ENCODE data around the gene ADAM33.

ADAM33 gene

GRCh38 chr20:3686421-3686820 lies 4.6 kb upstream of the ADAM33 start:
- no peak for DNase-seq (ENCODE audit: low read depth)

- no peak for DNase-seq (ENCODE audit: low read depth)
Observed at GRCh38 chr20:3685341-3685740, 3.5 kb upstream of the ADAM33 start.

GRCh38 chr20:3681352-3681930 lies 369 bp downstream of the ADAM33 start:
- no peak for DNase-seq (ENCODE audit: low read depth)

GRCh38 chr20:3680701-3681351 lies 984 bp downstream of the ADAM33 start:
- no peak for DNase-seq (ENCODE audit: low read depth)

- no peak for DNase-seq (ENCODE audit: low read depth)
Observed at GRCh38 chr20:3679749-3680700, 1.8 kb downstream of the ADAM33 start.

GRCh38 chr20:3678856-3679720 lies 2.7 kb downstream of the ADAM33 start:
- DNase-seq (ENCODE audit: low read depth), result no peak

GRCh38 chr20:3678198-3678597 lies 3.6 kb downstream of the ADAM33 start:
- DNase-seq (ENCODE audit: low read depth), result no peak

GRCh38 chr20:3677733-3678132 lies 4.1 kb downstream of the ADAM33 start:
- no peak for DNase-seq (ENCODE audit: low read depth)

- DNase-seq (ENCODE audit: low read depth), result no peak
Observed at GRCh38 chr20:3674995-3675900, 6.6 kb downstream of the ADAM33 start.

GRCh38 chr20:3674447-3674846 lies 7.4 kb downstream of the ADAM33 start:
- no peak for DNase-seq (ENCODE audit: low read depth)

GRCh38 chr20:3673221-3674070 lies 8.4 kb downstream of the ADAM33 start:
- no peak for DNase-seq (ENCODE audit: low read depth)

- no peak for DNase-seq (ENCODE audit: low read depth)
Observed at GRCh38 chr20:3672547-3673171, 9.2 kb downstream of the ADAM33 start.

- DNase-seq (ENCODE audit: low read depth), result no peak
Observed at GRCh38 chr20:3671986-3672546, 9.7 kb downstream of the ADAM33 start.

- no peak for DNase-seq (ENCODE audit: low read depth)
Observed at GRCh38 chr20:3670945-3671344, 10.9 kb downstream of the ADAM33 start.

GRCh38 chr20:3670511-3670910 lies 11.3 kb downstream of the ADAM33 start:
- DNase-seq (ENCODE audit: low read depth), result no peak

GRCh38 chr20:3669710-3670367 lies 12.0 kb downstream of the ADAM33 start:
- no peak for DNase-seq (ENCODE audit: low read depth)

GRCh38 chr20:3667434-3668037 lies 14.3 kb downstream of the ADAM33 start:
- DNase-seq (ENCODE audit: low read depth), result no peak

GRCh38 chr20:3663858-3664257 lies 18.0 kb downstream of the ADAM33 start:
- DNase-seq (ENCODE audit: low read depth), result no peak
